ENCODE data around the gene TCEAL3. TPM values are rescaled to one million over a fixed set of nuclear protein-coding genes. Genes with fewer than 3 reads are reported as not detected.

TCEAL3 gene
- total RNA-seq, 1 experiment from 2014 or later = 23.8 TPM

- Histone ChIP-seq H3K36me3 (ENCODE audit: control insufficient read depth, insufficient read depth, low read length) (no peaks in the 10 kb centered on the region), H3K27me3 (ENCODE audit: control insufficient read depth, insufficient read depth, low read length) (no peaks in the 10 kb centered on the region), H3K4me1 (ENCODE audit: control insufficient read depth, insufficient read depth, low read length) (peaks cover 9% of the 10 kb centered on the region; the same call in 1 of the 2 replicates), H3K4me3 (ENCODE audit: low read depth in 2 of 2, low read length in 2 of 2) (peak overlapping the region; percentile 80 to 96), H3K9me3 (ENCODE audit: control insufficient read depth, insufficient read depth, low read depth, low read length) (no peaks in the 10 kb centered on the region), H3K27ac (ENCODE audit: low read length) (peak overlapping the region; percentile 97)
- ChIA-PET CTCF (interaction anchor here (0.7 to 1.7 kb wide), 6 partner anchors 10 to 96 kb away, joined by 3 to 8 read pairs (median 3); partner anchors contain the start of gene MORF4L2), POLR2A (interaction anchor here (0.6 kb wide), 1 partner anchor 100 kb away, joined by 3 read pairs; no protein-coding TSS in a partner anchor)
- intact Hi-C loops (cut with micrococcal nuclease; ENCODE audit: unreplicated experiment) (loop anchor here (2.0 kb wide), 1 partner anchor 95 kb away; no protein-coding TSS in a partner anchor), in situ Hi-C loops (cut with HindIII; ENCODE audit: low pct_unique_long_range_greater_than_20kb, low sequenced_read_pairs) (no loop called here)
- BruUV-seq (replicated peaks) = no TSS peak
- ATAC-seq (peak; percentile 89), DNase-seq (ENCODE audit: low read depth, low spot score) (peak; percentile 58)
- TF ChIP-seq SIN3A (IDR thresholded peaks at IDR 0.05; ENCODE audit: borderline replicate concordance, insufficient read depth, low read depth, low read length) = peak; percentile 77; the same call in 1 of the 2 replicates
- TF ChIP-seq CTCF (IDR thresholded peaks at IDR 0.05) = peak; percentile 90
- TF ChIP-seq TCF7L2 (IDR thresholded peaks at IDR 0.05; ENCODE audit: low read depth, low read length) = no peak
- no peak; the same call in 1 of the 2 replicates for TF ChIP-seq POLR2AphosphoS5 (IDR thresholded peaks at IDR 0.05; ENCODE audit: low read depth, low read length)
Observed at GRCh38 chrX:103629318-103630170, 21.8 kb downstream of the TCEAL3 start.

GRCh38 chrX:103630171-103630511 lies 22.4 kb downstream of the TCEAL3 start:
- intact Hi-C loops (cut with micrococcal nuclease; ENCODE audit: unreplicated experiment) (loop anchor here (2.0 kb wide), 1 partner anchor 95 kb away; no protein-coding TSS in a partner anchor), in situ Hi-C loops (cut with HindIII; ENCODE audit: low pct_unique_long_range_greater_than_20kb, low sequenced_read_pairs) (no loop called here)
- no peaks in the 10 kb centered on the region for H3K36me3 ChIP-seq (ENCODE audit: control insufficient read depth, insufficient read depth, low read length)
- no peaks in the 10 kb centered on the region for H3K9me3 ChIP-seq (ENCODE audit: control insufficient read depth, insufficient read depth, low read depth, low read length)
- peaks cover 9% of the 10 kb centered on the region; the same call in 1 of the 2 replicates for H3K4me1 ChIP-seq (ENCODE audit: control insufficient read depth, insufficient read depth, low read length)
- H3K27ac ChIP-seq (ENCODE audit: low read length) = peak overlapping the region; percentile 97
- H3K4me3 ChIP-seq (ENCODE audit: low read depth in 2 of 2, low read length in 2 of 2) = peak overlapping the region; percentile 80 to 96
- no peaks in the 10 kb centered on the region for H3K27me3 ChIP-seq (ENCODE audit: control insufficient read depth, insufficient read depth, low read length)
- BruUV-seq (replicated peaks) = TSS peak; percentile 98
- ChIA-PET CTCF (interaction anchor here (0.7 to 1.7 kb wide), 7 partner anchors 9 to 96 kb away, joined by 3 to 8 read pairs (median 3); partner anchors contain the start of gene MORF4L2), POLR2A (no interaction called here)
- TF ChIP-seq CTCF (IDR thresholded peaks at IDR 0.05) (peak; percentile 66), POLR2AphosphoS5 (IDR thresholded peaks at IDR 0.05; ENCODE audit: low read depth, low read length) (no peak)
- DNase-seq (ENCODE audit: low read depth, low spot score) (no peak), ATAC-seq (no peak)

GRCh38 chrX:103631145-103631544 lies 23.4 kb downstream of the TCEAL3 start:
- Histone ChIP-seq H3K4me1 (ENCODE audit: control insufficient read depth, insufficient read depth, low read length) (peaks cover 9% of the 10 kb centered on the region; the same call in 1 of the 2 replicates), H3K4me3 (ENCODE audit: low read depth in 2 of 2, low read length in 2 of 2) (peak overlapping the region in 1 of 2 experiments; percentile 22; a peak in 2 of 4 replicates), H3K9me3 (ENCODE audit: control insufficient read depth, insufficient read depth, low read depth, low read length) (no peaks in the 10 kb centered on the region), H3K27me3 (ENCODE audit: control insufficient read depth, insufficient read depth, low read length) (no peaks in the 10 kb centered on the region), H3K36me3 (ENCODE audit: control insufficient read depth, insufficient read depth, low read length) (no peaks in the 10 kb centered on the region), H3K27ac (ENCODE audit: low read length) (peak overlapping the region; percentile 51; the same call in 1 of the 2 replicates)
- POLR2A ChIA-PET = no interaction called here
- intact Hi-C loops (cut with micrococcal nuclease; ENCODE audit: unreplicated experiment) (loop anchor here (2.0 kb wide), 1 partner anchor 96 kb away; no protein-coding TSS in a partner anchor), in situ Hi-C loops (cut with HindIII; ENCODE audit: low pct_unique_long_range_greater_than_20kb, low sequenced_read_pairs) (no loop called here)
- no peak for ATAC-seq
- no peak for DNase-seq (ENCODE audit: low read depth, low spot score)
- no TSS peak for BruUV-seq (replicated peaks)
- CTCF ChIA-PET = interaction anchor here (1.2 to 1.7 kb wide), 2 partner anchors 16 to 41 kb away, joined by 3 to 6 read pairs; no protein-coding TSS in a partner anchor
- TF ChIP-seq SIN3A (IDR thresholded peaks at IDR 0.05; ENCODE audit: borderline replicate concordance, insufficient read depth, low read depth, low read length) (no peak), TCF7L2 (IDR thresholded peaks at IDR 0.05; ENCODE audit: low read depth, low read length) (no peak), REST (IDR thresholded peaks at IDR 0.05; ENCODE audit: insufficient read depth in 1 of 2, low read depth in 2 of 2, low read length in 1 of 2) (no peak), CTCF (IDR thresholded peaks at IDR 0.05) (no peak), POLR2AphosphoS5 (IDR thresholded peaks at IDR 0.05; ENCODE audit: low read depth, low read length) (no peak)
